Stimulated activated CD4-positive, alpha-beta T cell treated with anti-CD3 and anti-CD28 coated beads, Interleukin-2, amount 100 ng/mL, for 24 hours (primary cell): ENCODE measurements around the gene PLGRKT.
"Not testable (repeated sequence)": the region's sequence is repeated elsewhere in the genome, so short reads cannot be mapped to it uniquely, and the experiment has no call there.

Experiments used
- DNase-seq, 2 donors: peaks; one replicate each; pipeline ENCODE4 v3.0.0-alpha.2; 2020

Gene PLGRKT

GRCh38 chr9:5429873-5430564 is 7.7 kb downstream of the PLGRKT start:
- DNase-seq: no peak

- DNase-seq: no peak
Observed at GRCh38 chr9:5428794-5429528, 8.8 kb downstream of the PLGRKT start.

- DNase-seq: no peak
Observed at GRCh38 chr9:5428172-5428571, 9.6 kb downstream of the PLGRKT start.

GRCh38 chr9:5427005-5427404 is 10.7 kb downstream of the PLGRKT start:
- no peak for DNase-seq

DNA sequence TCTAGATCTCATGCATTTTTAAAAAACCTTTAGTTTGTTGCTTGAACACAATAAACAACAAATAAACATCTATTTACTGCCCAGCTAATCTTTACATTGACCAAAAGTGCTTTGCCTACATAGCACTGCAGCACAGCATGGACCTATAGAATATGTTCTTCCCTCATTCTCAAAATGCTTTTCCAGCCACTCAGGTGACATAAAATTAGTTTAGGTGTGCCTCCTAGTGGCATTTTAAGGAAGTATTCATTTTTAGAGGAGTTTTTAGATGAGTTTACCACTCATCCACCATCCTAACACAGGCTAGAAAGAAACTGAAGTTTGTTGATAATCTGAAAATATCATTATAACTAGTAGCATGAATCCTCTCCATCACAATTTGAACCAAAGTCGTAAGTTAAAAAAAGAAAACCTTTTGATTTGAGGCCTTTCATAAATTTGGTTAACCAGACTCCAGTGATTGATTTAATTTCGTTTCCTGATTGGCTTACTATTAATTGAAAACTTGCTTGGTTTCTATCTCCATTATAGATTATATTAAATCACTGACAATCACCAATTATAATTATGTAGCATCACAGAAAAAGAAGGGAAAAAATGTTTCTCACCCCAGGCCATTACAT is 12.6 kb downstream of the PLGRKT start:
- DNase-seq: no peak

DNA sequence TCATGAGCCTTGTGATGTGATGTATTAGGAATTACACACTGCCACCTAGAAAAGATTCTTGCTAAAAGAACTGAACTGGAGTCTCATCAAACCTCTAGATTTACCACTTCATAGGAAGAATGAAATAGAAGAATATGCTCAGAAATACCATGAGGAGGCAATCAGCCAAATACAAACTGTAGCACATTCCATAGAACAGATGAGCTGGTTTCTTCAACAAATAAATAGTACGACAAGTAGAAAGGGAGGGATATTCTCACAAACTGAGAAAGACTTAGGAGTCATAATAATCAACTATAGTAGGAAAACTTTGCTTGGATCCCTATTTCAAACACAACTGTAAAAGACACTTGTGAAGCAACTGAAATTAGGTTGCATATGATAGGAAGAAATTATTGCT is 15.4 kb downstream of the PLGRKT start:
- DNase-seq: no peak

GRCh38 chr9:5421163-5421562 is 16.6 kb downstream of the PLGRKT start:
- DNase-seq: no peak

DNA sequence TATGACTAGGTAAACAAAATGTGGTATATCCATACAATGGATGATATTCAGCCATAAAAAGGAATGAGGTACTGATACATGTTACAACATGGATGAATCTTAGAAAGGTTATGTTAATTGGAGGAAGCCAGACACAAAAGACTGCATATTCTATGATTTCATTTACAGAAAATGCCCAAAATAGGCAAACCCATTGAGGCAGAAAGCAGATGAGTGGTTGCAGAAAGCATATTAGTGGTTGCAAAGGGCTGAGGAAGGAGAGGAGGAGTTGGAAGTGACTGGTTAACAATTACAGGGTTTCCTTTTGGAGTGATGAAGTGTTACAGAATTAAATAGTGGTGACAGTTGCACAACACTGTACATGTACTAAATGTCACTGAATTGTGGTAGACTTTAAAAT is 17.7 kb downstream of the PLGRKT start:
- no peak for DNase-seq

GRCh38 chr9:5418481-5418880 is 19.2 kb downstream of the PLGRKT start:
- no peak for DNase-seq

DNA sequence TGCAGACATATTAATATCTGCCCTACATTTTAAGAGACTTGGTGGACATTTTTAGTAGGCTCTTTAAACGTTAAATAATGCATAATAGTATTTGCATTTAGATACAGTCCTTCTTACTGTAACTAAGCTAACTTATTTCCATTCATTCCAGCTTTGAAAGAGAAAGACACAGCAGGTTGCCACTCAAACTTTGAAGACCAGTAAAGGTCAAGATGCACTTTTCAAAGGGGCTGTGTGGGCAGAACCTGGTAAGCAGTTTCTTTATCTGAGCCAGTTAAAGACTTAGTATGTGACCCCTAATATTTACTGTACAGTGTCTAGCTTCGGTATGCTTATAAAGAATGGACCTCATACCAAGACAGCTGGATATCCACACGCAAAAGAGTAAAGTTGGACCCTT is 20.8 kb downstream of the PLGRKT start:
- DNase-seq: no peak

DNA sequence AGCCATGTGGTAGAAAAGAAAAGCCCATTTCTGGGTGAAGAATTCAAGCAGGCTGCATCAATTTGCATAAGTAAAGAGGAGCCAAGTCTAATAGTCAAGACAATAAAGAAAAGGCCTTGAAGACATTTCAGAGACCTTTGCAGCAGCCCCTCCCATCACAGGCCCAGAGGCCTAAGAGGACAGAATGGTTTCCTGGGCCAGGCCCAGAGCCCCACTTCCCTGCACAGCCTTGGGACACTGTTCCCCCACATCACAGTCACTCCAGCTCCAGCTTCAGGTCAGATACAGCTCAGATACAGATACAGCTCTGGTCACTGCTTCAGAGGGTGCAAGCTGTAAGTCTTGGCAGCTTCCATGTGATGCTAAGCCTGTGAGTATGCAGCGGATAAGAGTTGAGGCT is 29.1 kb downstream of the PLGRKT start:
- DNase-seq: no peak

DNA sequence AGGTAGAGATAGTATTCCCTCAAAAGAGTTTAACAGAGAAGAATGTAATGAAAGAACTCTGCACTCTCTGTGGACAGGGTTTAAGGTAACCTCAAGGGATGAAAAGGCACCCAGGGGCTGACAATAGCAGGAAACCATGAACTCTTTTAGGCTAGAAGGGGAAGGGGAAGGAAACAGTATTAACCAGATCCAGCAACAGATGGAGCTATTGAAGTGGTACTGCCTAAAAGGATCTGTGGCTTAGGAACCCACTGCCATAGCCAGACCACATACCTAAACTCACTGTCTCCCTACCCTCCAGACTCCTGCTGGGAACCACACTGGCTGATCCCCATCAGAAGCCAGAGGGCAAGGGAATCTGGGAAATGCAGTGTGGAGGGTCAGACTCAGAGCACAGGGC is 35.5 kb downstream of the PLGRKT start:
- no peak for DNase-seq

GRCh38 chr9:5397547-5397946 is 40.2 kb downstream of the PLGRKT start:
- DNase-seq: not testable (repeated sequence)

DNA sequence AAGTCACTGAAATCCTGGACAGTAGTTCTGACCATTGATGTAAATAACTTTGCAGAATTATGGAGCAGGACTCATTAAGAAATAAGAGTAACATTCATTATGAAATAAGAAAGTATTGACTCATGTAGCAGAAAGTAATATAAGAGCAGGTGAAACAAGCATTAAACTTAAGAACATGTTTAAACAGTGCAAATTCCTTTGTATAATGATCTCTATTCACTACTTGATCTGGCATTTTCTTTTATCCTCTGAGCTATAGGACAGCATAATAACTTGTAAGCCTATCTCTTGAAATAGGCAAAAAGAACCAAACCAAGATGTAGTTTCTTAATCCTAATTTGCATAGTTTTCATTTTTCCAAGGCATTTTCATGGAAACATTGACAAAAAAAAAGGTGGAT is 42.3 kb downstream of the PLGRKT start:
- DNase-seq: no peak

- not testable (repeated sequence) for DNase-seq
Observed at GRCh38 chr9:5393976-5394375, 43.7 kb downstream of the PLGRKT start.

GRCh38 chr9:5393497-5393896 is 44.2 kb downstream of the PLGRKT start:
- no peak for DNase-seq

DNA sequence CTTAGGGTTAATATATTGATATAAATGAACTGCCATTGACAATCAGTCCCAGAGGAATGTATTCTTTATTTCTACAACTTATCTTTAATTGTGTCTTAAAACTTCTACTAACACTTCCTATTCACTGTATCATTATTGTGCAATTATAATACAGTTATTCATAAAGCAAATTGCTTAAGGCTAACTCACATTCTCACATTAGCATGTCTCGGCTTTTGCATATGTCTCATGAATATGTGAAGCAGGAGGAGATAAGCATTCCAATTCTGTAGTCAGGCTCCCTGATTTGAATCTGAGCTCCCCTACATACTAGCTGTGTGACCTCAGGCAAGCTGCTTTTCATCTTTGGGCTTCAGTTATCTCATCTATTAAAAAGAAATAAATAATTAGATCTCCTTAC is 45.4 kb downstream of the PLGRKT start:
- DNase-seq: no peak

GRCh38 chr9:5389109-5389732 is 48.5 kb downstream of the PLGRKT start:
- no peak for DNase-seq

GRCh38 chr9:5388026-5388819 is 49.5 kb downstream of the PLGRKT start:
- DNase-seq: no peak

GRCh38 chr9:5384436-5384835 is 53.3 kb downstream of the PLGRKT start:
- no peak for DNase-seq

- no peak for DNase-seq
Observed at GRCh38 chr9:5382479-5382878, 55.2 kb downstream of the PLGRKT start.

DNA sequence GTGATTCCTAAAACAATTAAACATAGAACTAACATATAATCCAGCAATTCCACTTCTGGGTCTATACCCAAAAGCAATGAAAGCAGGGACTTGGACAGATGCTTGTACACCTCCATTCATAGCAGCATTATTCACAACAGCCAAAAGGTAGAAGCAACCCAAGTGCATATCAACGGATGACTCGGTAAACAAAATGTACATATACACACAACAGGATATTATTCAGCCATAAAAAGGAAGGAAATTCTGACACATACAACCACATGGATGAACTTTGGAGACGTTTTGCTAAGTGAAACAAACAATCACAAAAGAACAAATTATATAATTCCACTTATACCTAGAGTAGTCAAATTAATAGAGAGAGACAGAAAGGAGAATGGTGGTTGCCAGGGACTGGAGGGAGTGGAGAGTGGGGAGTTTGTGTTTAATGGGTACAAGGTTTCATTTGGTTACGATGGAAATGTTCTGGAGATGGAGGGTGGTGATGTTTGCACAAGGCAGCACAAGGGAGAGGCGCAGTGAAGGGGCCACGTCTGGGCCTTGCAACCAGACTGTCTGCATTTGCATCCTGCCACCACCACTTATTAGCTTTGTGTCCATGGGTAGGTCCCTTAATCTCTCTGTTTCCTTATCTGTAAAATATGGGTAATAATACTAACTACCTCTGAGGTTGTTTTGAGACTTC is 61.8 kb downstream of the PLGRKT start:
- no peak for DNase-seq
